ENCODE results near the gene GPC1.

The GPC1 gene

GRCh38 chr2:240435948-240436682, 652 bp downstream of the GPC1 start:
- Histone ChIP-seq H4K20me1 (ENCODE audit: insufficient read depth, low read length) (no peaks in the 10 kb centered on the region), H3K4me3 (ENCODE audit: low read depth, low read length, poor library complexity, severe bottlenecking) (peak overlapping the region; percentile 62), H3K27ac (ENCODE audit: low read depth, low read length, poor library complexity, severe bottlenecking) (no peak overlapping the region), H3K9me3 (ENCODE audit: low read length) (no peaks in the 10 kb centered on the region), H3K4me1 (ENCODE audit: insufficient read depth, low read length, severe bottlenecking) (peaks cover 8% of the 10 kb centered on the region), H2AFZ (ENCODE audit: low read length) (no peak overlapping the region), H3F3A (ENCODE audit: insufficient read depth, low read length) (no peaks in the 10 kb centered on the region), H3K36me3 (ENCODE audit: insufficient read depth, low read length) (no peaks in the 10 kb centered on the region), H3K79me2 (ENCODE audit: insufficient read depth, low read length) (no peaks in the 10 kb centered on the region), H3K27me3 (ENCODE audit: insufficient read depth, low read length) (no peaks in the 10 kb centered on the region), H3K9ac (ENCODE audit: low read length) (peak overlapping the region; percentile 62; the same call in 1 of the 2 replicates), H3K9me2 (ENCODE audit: low read depth, low read length) (no peaks in the 10 kb centered on the region), H3K4me2 (ENCODE audit: low read length) (peak overlapping the region; percentile 86)
- TF ChIP-seq EZH2 (IDR thresholded peaks at IDR 0.05; ENCODE audit: borderline replicate concordance, low read length) (no peak), CTCF (IDR thresholded peaks at IDR 0.05; ENCODE audit: low read length) (no peak)

GRCh38 chr2:240436683-240437550, 1.5 kb downstream of the GPC1 start:
- TF ChIP-seq EZH2 (IDR thresholded peaks at IDR 0.05; ENCODE audit: borderline replicate concordance, low read length), result no peak
- no peak for TF ChIP-seq CTCF (IDR thresholded peaks at IDR 0.05; ENCODE audit: low read length)
- no peaks in the 10 kb centered on the region for H3K9me2 ChIP-seq (ENCODE audit: low read depth, low read length)
- no peak overlapping the region for H3K9ac ChIP-seq (ENCODE audit: low read length)
- no peaks in the 10 kb centered on the region for H3F3A ChIP-seq (ENCODE audit: insufficient read depth, low read length)
- H3K27me3 ChIP-seq (ENCODE audit: insufficient read depth, low read length), result no peaks in the 10 kb centered on the region
- no peaks in the 10 kb centered on the region for H3K36me3 ChIP-seq (ENCODE audit: insufficient read depth, low read length)
- no peaks in the 10 kb centered on the region for H4K20me1 ChIP-seq (ENCODE audit: insufficient read depth, low read length)
- H2AFZ ChIP-seq (ENCODE audit: low read length), result no peak overlapping the region
- peaks cover 8% of the 10 kb centered on the region for H3K4me1 ChIP-seq (ENCODE audit: insufficient read depth, low read length, severe bottlenecking)
- H3K4me3 ChIP-seq (ENCODE audit: low read depth, low read length, poor library complexity, severe bottlenecking), result no peak overlapping the region
- no peaks in the 10 kb centered on the region for H3K79me2 ChIP-seq (ENCODE audit: insufficient read depth, low read length)
- H3K27ac ChIP-seq (ENCODE audit: low read depth, low read length, poor library complexity, severe bottlenecking), result no peak overlapping the region
- no peak overlapping the region for H3K4me2 ChIP-seq (ENCODE audit: low read length)
- H3K9me3 ChIP-seq (ENCODE audit: low read length), result no peaks in the 10 kb centered on the region

GRCh38 chr2:240437551-240437860, 2.0 kb downstream of the GPC1 start:
- no peaks in the 10 kb centered on the region for H3K9me2 ChIP-seq (ENCODE audit: low read depth, low read length)
- no peak overlapping the region for H3K4me2 ChIP-seq (ENCODE audit: low read length)
- no peaks in the 10 kb centered on the region for H4K20me1 ChIP-seq (ENCODE audit: insufficient read depth, low read length)
- no peaks in the 10 kb centered on the region for H3K79me2 ChIP-seq (ENCODE audit: insufficient read depth, low read length)
- H3K4me3 ChIP-seq (ENCODE audit: low read depth, low read length, poor library complexity, severe bottlenecking), result no peak overlapping the region
- no peak overlapping the region for H3K9ac ChIP-seq (ENCODE audit: low read length)
- H3K9me3 ChIP-seq (ENCODE audit: low read length), result no peaks in the 10 kb centered on the region
- H3F3A ChIP-seq (ENCODE audit: insufficient read depth, low read length), result no peaks in the 10 kb centered on the region
- no peak overlapping the region for H3K27ac ChIP-seq (ENCODE audit: low read depth, low read length, poor library complexity, severe bottlenecking)
- TF ChIP-seq EZH2 (IDR thresholded peaks at IDR 0.05; ENCODE audit: borderline replicate concordance, low read length) (no peak), CTCF (IDR thresholded peaks at IDR 0.05; ENCODE audit: low read length) (no peak)
- peaks cover 8% of the 10 kb centered on the region for H3K4me1 ChIP-seq (ENCODE audit: insufficient read depth, low read length, severe bottlenecking)
- H3K27me3 ChIP-seq (ENCODE audit: insufficient read depth, low read length), result no peaks in the 10 kb centered on the region
- H3K36me3 ChIP-seq (ENCODE audit: insufficient read depth, low read length), result no peaks in the 10 kb centered on the region
- H2AFZ ChIP-seq (ENCODE audit: low read length), result no peak overlapping the region
